SK-N-MC (cell line): ENCODE results near the gene GUCA2A.
A peak's percentile ranks its signal among the peaks of the same experiment; 100 is the strongest.

Experiments used
- DNase-seq: peaks from one replicate; pipeline ENCODE4 v3.0.0-alpha.2; 2011; ENCODE audit warnings: low read depth, low spot score
- H3K27ac ChIP-seq: fragments of 200-600 bp; sonication (generic); 2 replicates; pipeline ENCODE4 v1.5.1; 2016; ENCODE audit warnings: mixed run types
- H3K36me3 ChIP-seq: fragments of 200-600 bp; sonication (generic); 2 replicates; pipeline ENCODE4 v1.6.1; 2017; ENCODE audit warnings: antibody characterized with exemption, low read length, mixed read lengths; ENCODE audit not compliant: insufficient read depth
- H3K4me3 ChIP-seq: fragments of 200-600 bp; sonication (generic); 2 replicates; pipeline ENCODE4 v1.5.1; 2016
- H3K9ac ChIP-seq: fragments of 200-600 bp; sonication (generic); 2 replicates; pipeline ENCODE4 v1.8.0; 2017; ENCODE audit warnings: mixed run types, mixed read lengths; ENCODE audit not compliant: insufficient read length
- H3K9me3 ChIP-seq: fragments of 200-600 bp; sonication (generic); 2 replicates; pipeline ENCODE4 v1.6.1; 2017; ENCODE audit warnings: low read depth, mild to moderate bottlenecking, antibody characterized with exemption, low read length, moderate library complexity, mixed read lengths
- EZH2 ChIP-seq: fragments of 200-600 bp; sonication (generic); IDR thresholded peaks from one replicate; pipeline ENCODE4 v1.6.1; 2017; ENCODE audit warnings: antibody characterized with exemption
- FOXP2 ChIP-seq: optimal IDR thresholded peaks from 2 replicates; pipeline ENCODE3; 2011; ENCODE audit warnings: mild to moderate bottlenecking, moderate library complexity; ENCODE audit not compliant: insufficient read depth; ENCODE audit errors: extremely low read length, control extremely low read depth
- POLR2AphosphoS5 ChIP-seq: IDR thresholded peaks from 2 replicates; pipeline ENCODE4 v1.6.1; 2012; ENCODE audit warnings: mild to moderate bottlenecking, low read depth, low read length, borderline replicate concordance

The GUCA2A gene

GRCh38 chr1:42179900-42180329, 15.4 kb upstream of the GUCA2A start:
- TF ChIP-seq FOXP2, result no peak
- H3K36me3 ChIP-seq, result peaks cover 6% of the 10 kb centered on the region; the same call in 1 of the 2 replicates
- no peak overlapping the region for H3K4me3 ChIP-seq
- DNase-seq, result no peak
- H3K27ac ChIP-seq, result no peak overlapping the region
- no peaks in the 10 kb centered on the region for H3K9me3 ChIP-seq
- no peak overlapping the region for H3K9ac ChIP-seq

GRCh38 chr1:42179275-42179674, 14.7 kb upstream of the GUCA2A start:
- no peak overlapping the region; the same call in 1 of the 2 replicates for H3K27ac ChIP-seq
- H3K9ac ChIP-seq, result no peak overlapping the region
- H3K4me3 ChIP-seq, result no peak overlapping the region
- TF ChIP-seq FOXP2, result no peak
- TF ChIP-seq EZH2, result no peak
- peaks cover 6% of the 10 kb centered on the region; the same call in 1 of the 2 replicates for H3K36me3 ChIP-seq
- DNase-seq, result no peak
- H3K9me3 ChIP-seq, result no peaks in the 10 kb centered on the region

GRCh38 chr1:42178249-42178648, 13.7 kb upstream of the GUCA2A start:
- TF ChIP-seq POLR2AphosphoS5, result no peak
- no peak for TF ChIP-seq EZH2
- no peak for TF ChIP-seq FOXP2

GRCh38 chr1:42177541-42177981, 13.0 kb upstream of the GUCA2A start:
- no peak overlapping the region for H3K9ac ChIP-seq
- TF ChIP-seq FOXP2, result no peak
- TF ChIP-seq EZH2, result no peak
- TF ChIP-seq POLR2AphosphoS5, result no peak
- H3K4me3 ChIP-seq, result no peak overlapping the region
- no peaks in the 10 kb centered on the region for H3K9me3 ChIP-seq
- H3K36me3 ChIP-seq, result peaks cover 6% of the 10 kb centered on the region; the same call in 1 of the 2 replicates
- DNase-seq, result no peak
- H3K27ac ChIP-seq, result no peak overlapping the region

More at GRCh38 chr1:42178249-42178648, 13.7 kb upstream of the GUCA2A start:
- no peaks in the 10 kb centered on the region for H3K9me3 ChIP-seq
- peaks cover 6% of the 10 kb centered on the region; the same call in 1 of the 2 replicates for H3K36me3 ChIP-seq
- no peak overlapping the region for H3K9ac ChIP-seq
- H3K27ac ChIP-seq, result no peak overlapping the region
- DNase-seq, result no peak
- no peak overlapping the region for H3K4me3 ChIP-seq

GRCh38 chr1:42176902-42177519, 12.5 kb upstream of the GUCA2A start:
- Histone ChIP-seq H3K36me3 (peaks cover 6% of the 10 kb centered on the region; the same call in 1 of the 2 replicates), H3K9ac (no peak overlapping the region), H3K4me3 (no peak overlapping the region), H3K9me3 (no peaks in the 10 kb centered on the region), H3K27ac (no peak overlapping the region)
- no peak for TF ChIP-seq EZH2
- TF ChIP-seq FOXP2, result no peak
- no peak for TF ChIP-seq POLR2AphosphoS5
- DNase-seq, result no peak

GRCh38 chr1:42175314-42176054, 10.9 kb upstream of the GUCA2A start:
- H3K27ac ChIP-seq, result no peak overlapping the region
- H3K9me3 ChIP-seq, result no peaks in the 10 kb centered on the region
- TF ChIP-seq EZH2 (no peak), FOXP2 (no peak), POLR2AphosphoS5 (no peak)
- no peak overlapping the region for H3K4me3 ChIP-seq
- DNase-seq, result no peak
- no peak overlapping the region for H3K9ac ChIP-seq
- 0 out of 2 replicates have a peak, but pooled peaks cover 2% of the 10 kb centered on the region for H3K36me3 ChIP-seq

GRCh38 chr1:42173961-42174735, 9.6 kb upstream of the GUCA2A start:
- no peak overlapping the region for H3K9ac ChIP-seq

More at GRCh38 chr1:42173961-42174735, 9.6 kb upstream of the GUCA2A start:
- no peak overlapping the region for H3K4me3 ChIP-seq
- no peaks in the 10 kb centered on the region for H3K9me3 ChIP-seq
- no peak for TF ChIP-seq EZH2
- TF ChIP-seq FOXP2, result no peak
- no peak for TF ChIP-seq POLR2AphosphoS5
- no peaks in the 10 kb centered on the region for H3K36me3 ChIP-seq
- DNase-seq, result no peak
- H3K27ac ChIP-seq, result peak overlapping the region; percentile 52; the same call in 1 of the 2 replicates
